ENCODE measurements around the gene CNMD. TPM values are rescaled to one million over a fixed set of nuclear protein-coding genes. Genes with fewer than 3 reads are reported as not detected.

CNMD gene
- total and polyA plus RNA-seq, 2 of the 4 experiments (the other 2 are of a cell fraction): not detected

GRCh38 chr13:52712385-52712784 is 27.2 kb downstream of the CNMD start:
- no peak overlapping the region for H4K8ac ChIP-seq (ENCODE audit: low read depth in 2 of 2, low read length in 2 of 2)
- no peak overlapping the region for H2BK15ac ChIP-seq (ENCODE audit: low read depth, low read length)
- ATAC-seq (ENCODE audit: low read depth) (no peak), DNase-seq (no peak)
- H3K4me1 ChIP-seq (ENCODE audit: control insufficient read depth, insufficient read depth, low read length): no peaks in the 10 kb centered on the region
- CTCF ChIA-PET: no interaction called here
- no peaks in the 10 kb centered on the region for H3K9me1 ChIP-seq (ENCODE audit: insufficient read depth, low read length)
- H3K27me3 ChIP-seq (ENCODE audit: control insufficient read depth, insufficient read depth, low read length): no peaks in the 10 kb centered on the region; the same call in 1 of the 2 replicates
- no peak overlapping the region for H3K18ac ChIP-seq (ENCODE audit: low read depth, low read length)
- H3K4me2 ChIP-seq (ENCODE audit: low read depth, low read length): no peak overlapping the region
- H3K14ac ChIP-seq (replicated peaks; ENCODE audit: low read depth, low read length): no peak overlapping the region
- no peaks in the 10 kb centered on the region for H3K79me1 ChIP-seq (ENCODE audit: low read depth in 1 of 2, low read length in 2 of 2)
- intact Hi-C loops (cut with micrococcal nuclease) (no loop called here), dilution Hi-C loops (cut with HindIII; ENCODE audit: low sequenced_read_pairs, unreplicated experiment) (no loop called here), in situ Hi-C loops (cut with MboI; ENCODE audit: low sequenced_read_pairs) (no loop called here)
- no peak overlapping the region for H3K56ac ChIP-seq (ENCODE audit: extremely low read depth, insufficient read depth, low read length)
- no peaks in the 10 kb centered on the region for H3K9me3 ChIP-seq (ENCODE audit: control insufficient read depth, insufficient read depth, low read length)
- TF ChIP-seq CTCF (conservative IDR thresholded peaks at IDR 0.05; ENCODE audit: low read depth, low read length): no peak
- TF ChIP-seq RFX5 (IDR thresholded peaks at IDR 0.05; ENCODE audit: low read depth, low read length): no peak
- no peak for TF ChIP-seq USF2 (IDR thresholded peaks at IDR 0.05; ENCODE audit: low read depth, low read length)
- TF ChIP-seq MAZ (IDR thresholded peaks at IDR 0.05; ENCODE audit: borderline replicate concordance, low read depth, low read length): no peak
- no peak for TF ChIP-seq FOS (IDR thresholded peaks at IDR 0.05; ENCODE audit: low read depth, low read length)
- no peak for TF ChIP-seq BHLHE40 (IDR thresholded peaks at IDR 0.05; ENCODE audit: low read depth, low read length)
- TF ChIP-seq CHD1 (IDR thresholded peaks at IDR 0.05; ENCODE audit: low read depth, low read length): no peak
- POLR2A ChIA-PET (ENCODE audit: unreplicated experiment): interaction anchor here (0.5 kb wide), 1 partner anchor 16 kb away, joined by 7 read pairs; no protein-coding TSS in a partner anchor
- no peak overlapping the region for H2BK20ac ChIP-seq (ENCODE audit: low read depth, low read length)
- H2BK120ac ChIP-seq (ENCODE audit: low read depth, low read length): no peak overlapping the region
- BruUV-seq (replicated peaks): no TSS peak
- no peak overlapping the region for H2AFZ ChIP-seq (replicated peaks; ENCODE audit: low read length, poor library complexity)
- no CpG with 5 or more reads among the region's 3 CpGs for WGBS, 2 experiments (ENCODE audit: extremely low coverage in 2 of 2, insufficient read length in 1 of 2)
- H3K4me3 ChIP-seq (ENCODE audit: insufficient read depth, low read depth, low read length): no peak overlapping the region
- H3K27ac ChIP-seq (ENCODE audit: insufficient read depth, low read length): no peak overlapping the region
- no peaks in the 10 kb centered on the region for H3K36me3 ChIP-seq (ENCODE audit: control insufficient read depth, insufficient read depth, low read length)
- H2AK9ac ChIP-seq (replicated peaks; ENCODE audit: low read depth, low read length, poor library complexity): no peak overlapping the region
- H3K9ac ChIP-seq (ENCODE audit: low read depth, low read length): no peak overlapping the region
- no peaks in the 10 kb centered on the region for H4K20me1 ChIP-seq (ENCODE audit: insufficient read depth, low read length)
- no peak overlapping the region for H3K4ac ChIP-seq (ENCODE audit: low read depth, low read length)
- H2BK5ac ChIP-seq (ENCODE audit: low read depth, low read length, poor library complexity, severe bottlenecking): no peak overlapping the region
- H3K23ac ChIP-seq (ENCODE audit: low read depth, low read length): no peak overlapping the region
- no peak overlapping the region for H4K5ac ChIP-seq (ENCODE audit: low read depth, low read length)
- H4K91ac ChIP-seq (ENCODE audit: insufficient read depth, low read depth, low read length): no peak overlapping the region
- no peak overlapping the region for H2AK5ac ChIP-seq (ENCODE audit: low read depth, low read length)
